Transverse colon (tissue), 4 donors: Measurements from ENCODE around the gene FIG4.

ENCODE experiments used
- POLR2A ChIP-seq: fragments of 450-650 bp; IDR thresholded peaks from one replicate; pipeline ENCODE4 v1.6.1; 2016; ENCODE audit warnings: antibody characterized with exemption, mild to moderate bottlenecking, moderate library complexity
- POLR2AphosphoS5 ChIP-seq, 3 donors: sonication (generic); formaldehyde crosslinking; IDR thresholded peaks; one replicate each; pipeline ENCODE4 v1.6.1; 2016; ENCODE audit warnings: antibody characterized with exemption in 3 of 3
- TF ChIP-seq, protein P1 (sequence below), 5 experiments: fragments of 200-600 bp in 3 of 5; fragments of 450-650 bp in 2 of 5; sonication (generic) in 3 of 5; IDR thresholded peaks; 1 replicate in 2 of 5; 2 replicates in 3 of 5; pipeline ENCODE4 v1.5.1; 2016 to 2017; ENCODE audit warnings: antibody characterized with exemption in 5 of 5, inconsistent platforms in 3 of 5, mild to moderate bottlenecking in 2 of 5, moderate library complexity in 1 of 5

DNA sequence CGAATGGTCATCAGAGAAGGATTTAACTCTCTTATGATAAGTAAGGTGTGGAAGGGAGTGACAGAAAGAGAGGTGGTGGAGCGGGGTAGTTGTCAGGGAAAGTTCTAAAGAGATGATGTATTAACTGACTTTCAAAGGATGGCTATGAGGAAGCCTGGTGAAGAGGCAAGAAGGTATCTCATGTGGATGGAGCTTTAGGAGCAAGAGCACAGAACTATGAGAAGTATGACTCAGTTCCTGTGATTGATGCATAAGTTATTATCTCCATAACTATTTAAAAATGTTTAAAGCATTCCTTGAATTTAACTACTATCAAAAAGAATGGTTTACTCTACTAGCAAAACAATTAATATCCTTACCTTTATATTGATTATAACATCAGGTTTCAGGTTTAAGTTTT is 28.9 kb upstream of the FIG4 start:
- TF ChIP-seq, protein P1, sequence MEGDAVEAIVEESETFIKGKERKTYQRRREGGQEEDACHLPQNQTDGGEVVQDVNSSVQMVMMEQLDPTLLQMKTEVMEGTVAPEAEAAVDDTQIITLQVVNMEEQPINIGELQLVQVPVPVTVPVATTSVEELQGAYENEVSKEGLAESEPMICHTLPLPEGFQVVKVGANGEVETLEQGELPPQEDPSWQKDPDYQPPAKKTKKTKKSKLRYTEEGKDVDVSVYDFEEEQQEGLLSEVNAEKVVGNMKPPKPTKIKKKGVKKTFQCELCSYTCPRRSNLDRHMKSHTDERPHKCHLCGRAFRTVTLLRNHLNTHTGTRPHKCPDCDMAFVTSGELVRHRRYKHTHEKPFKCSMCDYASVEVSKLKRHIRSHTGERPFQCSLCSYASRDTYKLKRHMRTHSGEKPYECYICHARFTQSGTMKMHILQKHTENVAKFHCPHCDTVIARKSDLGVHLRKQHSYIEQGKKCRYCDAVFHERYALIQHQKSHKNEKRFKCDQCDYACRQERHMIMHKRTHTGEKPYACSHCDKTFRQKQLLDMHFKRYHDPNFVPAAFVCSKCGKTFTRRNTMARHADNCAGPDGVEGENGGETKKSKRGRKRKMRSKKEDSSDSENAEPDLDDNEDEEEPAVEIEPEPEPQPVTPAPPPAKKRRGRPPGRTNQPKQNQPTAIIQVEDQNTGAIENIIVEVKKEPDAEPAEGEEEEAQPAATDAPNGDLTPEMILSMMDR (IDR thresholded peaks at IDR 0.05) = no peak
- TF ChIP-seq POLR2A (no peak), POLR2AphosphoS5 (IDR thresholded peaks at IDR 0.05) (no peak)
